Gastrocnemius medialis (tissue), 4 donors: Measurements from ENCODE around the gene ZDHHC3. TPM values are rescaled to one million over a fixed set of nuclear protein-coding genes. Genes with fewer than 3 reads are reported as not detected.

ENCODE experiments used
- ATAC-seq, 2 donors: fragments of 150-250 bp; one replicate each; pipeline ENCODE4 v1.9.1; 2016
- DNase-seq, 2 donors: peaks; one replicate each; pipeline ENCODE4 v3.0.0-alpha.2; 2019
- H3K27ac ChIP-seq, 4 donors: fragments of 200-600 bp; sonication (generic); 1 replicate in 1 of 4; 2 replicates in 3 of 4; pipeline ENCODE4 v1.5.1; 2016 to 2018; ENCODE audit warnings: mild to moderate bottlenecking in 2 of 4, moderate library complexity in 1 of 4
- H3K27me3 ChIP-seq, 3 donors: fragments of 200-600 bp; sonication (generic) in 2 of 3; 1 replicate in 1 of 3; 2 replicates in 2 of 3; pipeline versions ENCODE4 v1.5.1 to v1.6.0; 2016 to 2019; ENCODE audit warnings: mild to moderate bottlenecking in 1 of 3, moderate library complexity in 1 of 3
- H3K36me3 ChIP-seq, 2 donors: fragments of 200-600 bp; sonication (generic) in 1 of 2; one replicate each; pipeline ENCODE4 v1.5.1; 2017 to 2018
- H3K4me1 ChIP-seq, 2 donors: fragments of 200-600 bp; sonication (generic) in 1 of 2; one replicate each; pipeline ENCODE4 v1.5.1; 2016 to 2017; ENCODE audit warnings: mild to moderate bottlenecking in 2 of 2
- H3K4me3 ChIP-seq, 4 donors: fragments of 200-600 bp; sonication (generic) in 3 of 4; 1 replicate in 1 of 4; 2 replicates in 3 of 4; pipeline ENCODE4 v1.5.1; 2016 to 2019; ENCODE audit warnings: mild to moderate bottlenecking in 2 of 4
- H3K9me3 ChIP-seq, 3 donors: fragments of 200-600 bp; sonication (generic) in 2 of 3; 1 replicate in 1 of 3; 2 replicates in 2 of 3; pipeline ENCODE4 v1.5.1; 2016 to 2019
- CTCF ChIP-seq, 5 experiments: fragments of 450-650 bp in 3 of 5; fragments of 200-600 bp in 2 of 5; sonication (generic) in 2 of 5; IDR thresholded peaks in 4 of 5; conservative IDR thresholded peaks in 1 of 5; 1 replicate in 4 of 5; 2 replicates in 1 of 5; pipeline ENCODE4 v1.5.1; 2016 to 2019; ENCODE audit warnings: antibody characterized with exemption in 5 of 5, mild to moderate bottlenecking in 3 of 5, moderate library complexity in 3 of 5
- POLR2A ChIP-seq, 2 donors: fragments of 450-650 bp; IDR thresholded peaks; one replicate each; pipeline ENCODE4 v1.6.1; 2017; ENCODE audit warnings: antibody characterized with exemption in 2 of 2, mild to moderate bottlenecking in 2 of 2, moderate library complexity in 2 of 2
- in situ Hi-C, 4 donors: fragments of 200-750 bp; cut with MboI; loops; one replicate each; pipeline versions ENCODE4 v1.15.0 to v1.8.0; 2017; ENCODE audit warnings: low sequenced_read_pairs in 4 of 4
- intact Hi-C: fragments of 100-400 bp; cut with DNase I; formaldehyde crosslinking; loops from one replicate; pipeline ENCODE4 v1.15.1; 2023; ENCODE audit warnings: low total_unique reads
- total RNA-seq, 4 donors: library from RNA; depleted of rRNA; stranded (reverse); fragments of >200 nt; gene quantifications; one replicate each; pipeline versions ENCODE4 v1.1.0 to v1.2.3, GENCODE V29; 2016

Gene ZDHHC3
- total RNA-seq, 4 donors from 2014 or later = 66.2 to 90.5 (median 74.5) TPM

- DNase-seq = no peak
- Histone ChIP-seq H3K27ac (no peak overlapping the region), H3K4me3 (no peak overlapping the region), H3K27me3 (no peaks in the 10 kb centered on the region), H3K4me1 (no peaks in the 10 kb centered on the region), H3K9me3 (no peaks in the 10 kb centered on the region), H3K36me3 (peaks cover 0 to 61% of the 10 kb centered on the region in 2 donors)
- TF ChIP-seq POLR2A (IDR thresholded peaks at IDR 0.05) (no peak), CTCF (IDR thresholded peaks at IDR 0.05 in 4 of 5, conservative IDR thresholded peaks at IDR 0.05 in 1 of 5) (no peak)
- in situ Hi-C loops (loop anchor here in 3 of 4 donors (25.0 kb wide), 1 partner anchor 387 kb away; no protein-coding TSS in a partner anchor), intact Hi-C loops (no loop called here)
- ATAC-seq = no peak
Measured at GRCh38 chr3:44923632-44924456, 52.1 kb downstream of the ZDHHC3 start.

GRCh38 chr3:44920081-44920480 lies 55.9 kb downstream of the ZDHHC3 start:
- H3K27me3 ChIP-seq = no peaks in the 10 kb centered on the region
- DNase-seq (no peak), ATAC-seq (no peak)
- intact Hi-C loops (no loop called here), in situ Hi-C loops (loop anchor here in 3 of 4 donors (25.0 kb wide), 1 partner anchor 383 kb away; no protein-coding TSS in a partner anchor)
- H3K4me1 ChIP-seq = no peaks in the 10 kb centered on the region
- H3K36me3 ChIP-seq = peaks cover 0 to 24% of the 10 kb centered on the region in 2 donors
- H3K27ac ChIP-seq = no peak overlapping the region
- no peak for TF ChIP-seq POLR2A (IDR thresholded peaks at IDR 0.05)
- TF ChIP-seq CTCF (IDR thresholded peaks at IDR 0.05 in 4 of 5, conservative IDR thresholded peaks at IDR 0.05 in 1 of 5) = no peak
- no peak overlapping the region for H3K4me3 ChIP-seq
- H3K9me3 ChIP-seq = no peaks in the 10 kb centered on the region

GRCh38 chr3:44918581-44918980 lies 57.4 kb downstream of the ZDHHC3 start:
- Histone ChIP-seq H3K4me3 (no peak overlapping the region), H3K27me3 (no peaks in the 10 kb centered on the region), H3K4me1 (no peaks in the 10 kb centered on the region), H3K9me3 (no peaks in the 10 kb centered on the region), H3K36me3 (peaks cover 0 to 20% of the 10 kb centered on the region in 2 donors), H3K27ac (no peak overlapping the region)
- intact Hi-C loops = loop anchor here (10.0 kb wide), 1 partner anchor 594 kb away; no protein-coding TSS in a partner anchor
- in situ Hi-C loops = loop anchor here (10.0 to 25.0 kb wide), 2 partner anchors 381 to 384 kb away; no protein-coding TSS in a partner anchor
- TF ChIP-seq CTCF (IDR thresholded peaks at IDR 0.05 in 4 of 5, conservative IDR thresholded peaks at IDR 0.05 in 1 of 5) (no peak), POLR2A (IDR thresholded peaks at IDR 0.05) (no peak)
- ATAC-seq (no peak), DNase-seq (no peak)

- intact Hi-C loops = loop anchor here (10.0 kb wide), 1 partner anchor 593 kb away; no protein-coding TSS in a partner anchor
- TF ChIP-seq POLR2A (IDR thresholded peaks at IDR 0.05) = no peak
- no peak for TF ChIP-seq CTCF (IDR thresholded peaks at IDR 0.05 in 4 of 5, conservative IDR thresholded peaks at IDR 0.05 in 1 of 5)
- ATAC-seq (no peak), DNase-seq (no peak)
- in situ Hi-C loops = loop anchor here (10.0 to 25.0 kb wide), 2 partner anchors 381 to 383 kb away; no protein-coding TSS in a partner anchor
- Histone ChIP-seq H3K27ac (no peak overlapping the region), H3K4me1 (no peaks in the 10 kb centered on the region), H3K4me3 (no peak overlapping the region), H3K27me3 (no peaks in the 10 kb centered on the region), H3K9me3 (no peaks in the 10 kb centered on the region), H3K36me3 (peaks cover 0 to 20% of the 10 kb centered on the region in 2 donors)
Measured at GRCh38 chr3:44918087-44918486, 57.9 kb downstream of the ZDHHC3 start.
